Sigmoid colon (tissue), 4 donors: Measurements from ENCODE around the gene PTPRA.

Source experiments
- CTCF ChIP-seq, 4 experiments: fragments of 450-650 bp in 3 of 4; fragments of 200-600 bp in 1 of 4; IDR thresholded peaks; one replicate each; pipeline ENCODE4 v1.5.1; 2016 to 2019; ENCODE audit warnings: antibody characterized with exemption in 4 of 4, mild to moderate bottlenecking in 3 of 4, moderate library complexity in 2 of 4
- EP300 ChIP-seq, 4 donors: sonication (generic); formaldehyde crosslinking; IDR thresholded peaks; one replicate each; pipeline ENCODE4 v1.6.1; 2017; ENCODE audit warnings: antibody characterized with exemption in 4 of 4
- POLR2A ChIP-seq, 2 donors: fragments of 450-650 bp; IDR thresholded peaks; one replicate each; pipeline ENCODE4 v1.6.1; 2016; ENCODE audit warnings: antibody characterized with exemption in 2 of 2, mild to moderate bottlenecking in 2 of 2, moderate library complexity in 2 of 2
- POLR2AphosphoS5 ChIP-seq, 4 donors: sonication (generic); formaldehyde crosslinking; IDR thresholded peaks; one replicate each; pipeline ENCODE4 v1.6.1; 2017; ENCODE audit warnings: antibody characterized with exemption in 4 of 4

- TF ChIP-seq CTCF (IDR thresholded peaks at IDR 0.05), result no peak
- TF ChIP-seq POLR2A (IDR thresholded peaks at IDR 0.05), result no peak
- no peak for TF ChIP-seq POLR2AphosphoS5 (IDR thresholded peaks at IDR 0.05)
- no peak for TF ChIP-seq EP300 (IDR thresholded peaks at IDR 0.05)
Measured at GRCh38 chr20:2894221-2894620, 20.9 kb downstream of the PTPRA start.
